RPMI7951 (cell line): ENCODE results near the gene GRK3. TPM values are rescaled to one million over a fixed set of nuclear protein-coding genes. Genes with fewer than 3 reads are reported as not detected.
A peak's percentile ranks its signal among the peaks of the same experiment; 100 is the strongest.

ENCODE experiments used
- DNase-seq: peaks from one replicate; pipeline ENCODE4 v3.0.0-alpha.2; 2012; ENCODE audit warnings: low read depth
- total RNA-seq: library from RNA; depleted of rRNA; stranded (reverse); fragments of >200 nt; shearing (Covaris generic); gene quantifications from 2 replicates; pipeline ENCODE4 v1.2.3, GENCODE V29; 2014

Gene GRK3
- total RNA-seq, 1 experiment from 2014 or later, result 1.2 TPM

- no peak for DNase-seq
These were observed 171.2 kb downstream of the GRK3 start for GRCh38 chr22:25735650-25736049.

GRCh38 chr22:25736378-25737011 lies 172.0 kb downstream of the GRK3 start:
- no peak for DNase-seq

GRCh38 chr22:25739659-25740344 lies 175.3 kb downstream of the GRK3 start:
- no peak for DNase-seq

GRCh38 chr22:25741692-25742626 lies 177.5 kb downstream of the GRK3 start, which contains the start of gene MYO18B:
MYO18B (plus strand) TSS chr22:25742188; CDS start chr22:25761093, 18,905 bp downstream.
- DNase-seq, result no peak

GRCh38 chr22:25742918-25743708 lies 178.6 kb downstream of the GRK3 start:
- peak; percentile 43 for DNase-seq

GRCh38 chr22:25744694-25745093 lies 180.2 kb downstream of the GRK3 start:
- no peak for DNase-seq

GRCh38 chr22:25745341-25746011 lies 181.0 kb downstream of the GRK3 start:
- DNase-seq, result peak; percentile 62

GRCh38 chr22:25746012-25746373 lies 181.5 kb downstream of the GRK3 start:
- peak; percentile 50 for DNase-seq

- peak; percentile 98 for DNase-seq
These were observed 182.9 kb downstream of the GRK3 start for GRCh38 chr22:25747245-25747944.

GRCh38 chr22:25748140-25748539 lies 183.7 kb downstream of the GRK3 start:
- no peak for DNase-seq

GRCh38 chr22:25748704-25749103 lies 184.2 kb downstream of the GRK3 start:
- DNase-seq, result no peak

GRCh38 chr22:25749420-25750169 lies 185.1 kb downstream of the GRK3 start:
- DNase-seq, result no peak

GRCh38 chr22:25750569-25751173 lies 186.2 kb downstream of the GRK3 start:
- no peak for DNase-seq

GRCh38 chr22:25751174-25751581 lies 186.7 kb downstream of the GRK3 start:
- no peak for DNase-seq

GRCh38 chr22:25752615-25753214 lies 188.2 kb downstream of the GRK3 start:
- no peak for DNase-seq

GRCh38 chr22:25753252-25753651 lies 188.8 kb downstream of the GRK3 start:
- no peak for DNase-seq

- peak; percentile 93 for DNase-seq
These were observed 190.2 kb downstream of the GRK3 start for GRCh38 chr22:25754527-25755202.

- DNase-seq, result no peak
These were observed 193.2 kb downstream of the GRK3 start for GRCh38 chr22:25757686-25758085.
